COLO829 (cell line): Measurements from ENCODE around the gene TM9SF2.
"Not testable (repeated sequence)": the region's sequence is repeated elsewhere in the genome, so short reads cannot be mapped to it uniquely, and the experiment has no call there.

Source experiments
- DNase-seq: peaks from one replicate; pipeline ENCODE4 v3.0.0; 2012; ENCODE audit warnings: low spot score

TM9SF2 gene

GRCh38 chr13:99501184-99501847 is at the start of gene TM9SF2:
TSS of gene TM9SF2 (plus strand) at chr13:99501472. CDS start at chr13:99501607, 135 bp downstream.
- peak; percentile 98 for DNase-seq

- DNase-seq: no peak
These were observed 46.6 kb upstream of the TM9SF2 start for GRCh38 chr13:99454518-99455183.

GRCh38 chr13:99459099-99459850 is 42.0 kb upstream of the TM9SF2 start:
- no peak for DNase-seq

- not testable (repeated sequence) for DNase-seq
These were observed 40.5 kb upstream of the TM9SF2 start for GRCh38 chr13:99460802-99461201.

- no peak for DNase-seq
These were observed 37.5 kb upstream of the TM9SF2 start for GRCh38 chr13:99463646-99464397.

GRCh38 chr13:99464441-99464949 is 36.8 kb upstream of the TM9SF2 start:
- DNase-seq: no peak

GRCh38 chr13:99465454-99465853 is 35.8 kb upstream of the TM9SF2 start:
- DNase-seq: no peak

- no peak for DNase-seq
These were observed 33.5 kb upstream of the TM9SF2 start for GRCh38 chr13:99467764-99468163.

GRCh38 chr13:99469041-99469440 is 32.2 kb upstream of the TM9SF2 start:
- no peak for DNase-seq

GRCh38 chr13:99470027-99470426 is 31.2 kb upstream of the TM9SF2 start:
- no peak for DNase-seq

- DNase-seq: no peak
These were observed 29.8 kb upstream of the TM9SF2 start for GRCh38 chr13:99471221-99472121.

GRCh38 chr13:99472122-99472440 is 29.2 kb upstream of the TM9SF2 start:
- DNase-seq: no peak

GRCh38 chr13:99473515-99473914 is 27.8 kb upstream of the TM9SF2 start:
- no peak for DNase-seq

GRCh38 chr13:99476648-99477047 is 24.6 kb upstream of the TM9SF2 start:
- DNase-seq: no peak

- no peak for DNase-seq
These were observed 23.8 kb upstream of the TM9SF2 start for GRCh38 chr13:99477493-99477892.

- DNase-seq: no peak
These were observed 19.9 kb upstream of the TM9SF2 start for GRCh38 chr13:99481366-99481765.

GRCh38 chr13:99484473-99484872 is 16.8 kb upstream of the TM9SF2 start:
- DNase-seq: no peak

GRCh38 chr13:99486996-99487395 is 14.3 kb upstream of the TM9SF2 start:
- no peak for DNase-seq

- DNase-seq: no peak
These were observed 12.2 kb upstream of the TM9SF2 start for GRCh38 chr13:99489028-99489427.

GRCh38 chr13:99491750-99492149 is 9.5 kb upstream of the TM9SF2 start:
- DNase-seq: not testable (repeated sequence)
